Ectodermal cell (in vitro differentiated cells): ENCODE results near the gene PEX26. TPM values are rescaled to one million over a fixed set of nuclear protein-coding genes. Genes with fewer than 3 reads are reported as not detected.
"Not testable (repeated sequence)": the region's sequence is repeated elsewhere in the genome, so short reads cannot be mapped to it uniquely, and the experiment has no call there.

Experiments
- H3K27ac ChIP-seq: 2 replicates; pipeline ENCODE4 v1.7.0; 2013; ENCODE audit warnings: mild to moderate bottlenecking, low read depth, low read length; ENCODE audit not compliant: insufficient read depth, poor library complexity, severe bottlenecking
- H3K27me3 ChIP-seq: 2 replicates; pipeline ENCODE4 v1.7.0; 2013; ENCODE audit warnings: mild to moderate bottlenecking, low read length; ENCODE audit not compliant: insufficient read depth, control insufficient read depth, poor library complexity, severe bottlenecking
- H3K36me3 ChIP-seq: one replicate; pipeline ENCODE4 v1.7.0; 2013; ENCODE audit warnings: low read length; ENCODE audit not compliant: control insufficient read depth, insufficient read depth
- H3K4me1 ChIP-seq: one replicate; pipeline ENCODE4 v1.7.0; 2013; ENCODE audit warnings: low read length; ENCODE audit not compliant: control insufficient read depth, insufficient read depth
- H3K4me3 ChIP-seq: 2 replicates; pipeline ENCODE4 v1.7.0; 2013; ENCODE audit warnings: low read depth, low read length, control low read depth; ENCODE audit not compliant: insufficient read depth
- H3K9me3 ChIP-seq: 2 replicates; pipeline ENCODE4 v1.7.0; 2013; ENCODE audit warnings: mild to moderate bottlenecking, low read length, moderate library complexity; ENCODE audit not compliant: control insufficient read depth
- WGBS, 2 experiments: methylation state at CpG; one replicate each; pipeline ENCODE4 v1.1.7; 2013; ENCODE audit warnings: missing lambda C conversion rate in 2 of 2; 5-methylcytosine and 5-hydroxymethylcytosine counted together
- polyA plus RNA-seq, 4 experiments: library from polyadenylated mRNA; stranded (reverse); fragments of 50-300 nt; gene quantifications; one replicate each; pipeline ENCODE4 v1.2.3, GENCODE V29; 2013

The PEX26 gene
- polyA plus RNA-seq (2013, experiment 1 of 4), result 43.1 TPM
- polyA plus RNA-seq (2013, experiment 2 of 4), result 48.1 TPM
- polyA plus RNA-seq (2013, experiment 3 of 4), result 29.9 TPM
- 32.1 TPM for polyA plus RNA-seq (2013, experiment 4 of 4)

- Histone ChIP-seq H3K27me3 (no peaks in the 10 kb centered on the region), H3K9me3 (no peaks in the 10 kb centered on the region), H3K4me3 (peak within 1 kb of the TSS; percentile 90), H3K36me3 (peaks cover 13% of the 10 kb centered on the region), H3K4me1 (peaks cover 4% of the 10 kb centered on the region), H3K27ac (no peak within 1 kb of the TSS)
- whole genome bisulfite sequencing, 2 experiments, result 0% methylated on average over 50 of the region's 50 CpGs
These were observed at the start of gene PEX26 for GRCh38 chr22:18077639-18078328. Gene PEX26 (plus strand): TSS chr22:18077990. CDS start chr22:18078377, 387 bp downstream.

- no peak overlapping the region for H3K4me3 ChIP-seq
- H3K27ac ChIP-seq, result no peak overlapping the region
- 69 to 74% methylated on average over 3 of the region's 3 CpGs for WGBS, 2 experiments
- H3K9me3 ChIP-seq, result no peaks in the 10 kb centered on the region
- H3K4me1 ChIP-seq, result peaks cover 2% of the 10 kb centered on the region
- H3K27me3 ChIP-seq, result peaks cover 36% of the 10 kb centered on the region
- no peaks in the 10 kb centered on the region for H3K36me3 ChIP-seq
These were observed 48.8 kb upstream of the PEX26 start for GRCh38 chr22:18028817-18029527.

- peaks cover 28% of the 10 kb centered on the region for H3K27me3 ChIP-seq
- no peaks in the 10 kb centered on the region for H3K36me3 ChIP-seq
- no peaks in the 10 kb centered on the region for H3K9me3 ChIP-seq
- H3K4me3 ChIP-seq, result no peak overlapping the region
- 79 to 85% methylated on average over 2 of the region's 2 CpGs for WGBS, 2 experiments
- no peaks in the 10 kb centered on the region for H3K4me1 ChIP-seq
- no peak overlapping the region for H3K27ac ChIP-seq
These were observed 48.0 kb upstream of the PEX26 start for GRCh38 chr22:18029686-18030267.

- Histone ChIP-seq H3K4me1 (no peaks in the 10 kb centered on the region), H3K4me3 (no peak overlapping the region), H3K27me3 (peaks cover 7% of the 10 kb centered on the region), H3K27ac (no peak overlapping the region), H3K36me3 (no peaks in the 10 kb centered on the region), H3K9me3 (no peaks in the 10 kb centered on the region)
- 88 to 91% methylated on average over 9 of the region's 10 CpGs for WGBS, 2 experiments
These were observed 45.9 kb upstream of the PEX26 start for GRCh38 chr22:18031695-18032454.

- WGBS, 2 experiments, result 87 to 91% methylated on average over 5 to 6 of the region's 6 CpGs
- H3K9me3 ChIP-seq, result no peaks in the 10 kb centered on the region
- H3K36me3 ChIP-seq, result no peaks in the 10 kb centered on the region
- H3K4me3 ChIP-seq, result no peak overlapping the region
- peaks cover under 1% of the 10 kb centered on the region for H3K27me3 ChIP-seq
- H3K4me1 ChIP-seq, result no peaks in the 10 kb centered on the region
- H3K27ac ChIP-seq, result no peak overlapping the region
These were observed 45.2 kb upstream of the PEX26 start for GRCh38 chr22:18032455-18033101.

- no peak overlapping the region for H3K27ac ChIP-seq
- no peaks in the 10 kb centered on the region for H3K27me3 ChIP-seq
- H3K36me3 ChIP-seq, result no peaks in the 10 kb centered on the region
- H3K4me1 ChIP-seq, result no peaks in the 10 kb centered on the region
- WGBS, 2 experiments, result 90 to 94% methylated on average over 6 of the region's 6 CpGs
- no peaks in the 10 kb centered on the region for H3K9me3 ChIP-seq
- no peak overlapping the region for H3K4me3 ChIP-seq
These were observed 44.4 kb upstream of the PEX26 start for GRCh38 chr22:18033204-18033998.

- Histone ChIP-seq H3K4me1 (no peaks in the 10 kb centered on the region), H3K9me3 (no peaks in the 10 kb centered on the region), H3K36me3 (no peaks in the 10 kb centered on the region), H3K27ac (no peak overlapping the region), H3K4me3 (no peak overlapping the region), H3K27me3 (no peaks in the 10 kb centered on the region)
- WGBS, 2 experiments, result 96% methylated on average over 3 of the region's 3 CpGs
These were observed 43.7 kb upstream of the PEX26 start for GRCh38 chr22:18034076-18034475.

- no peaks in the 10 kb centered on the region for H3K4me1 ChIP-seq
- H3K27ac ChIP-seq, result no peak overlapping the region
- H3K27me3 ChIP-seq, result no peaks in the 10 kb centered on the region
- H3K4me3 ChIP-seq, result no peak overlapping the region
- H3K36me3 ChIP-seq, result no peaks in the 10 kb centered on the region
- 61 to 62% methylated on average over 9 of the region's 9 CpGs for WGBS, 2 experiments
- H3K9me3 ChIP-seq, result no peaks in the 10 kb centered on the region
These were observed 42.0 kb upstream of the PEX26 start for GRCh38 chr22:18035751-18036150.

- WGBS, 2 experiments, result 91% methylated on average over 3 of the region's 6 CpGs; no CpG with 5 or more reads in 1 of the 2 experiments
- H3K36me3 ChIP-seq, result not testable (repeated sequence)
These were observed 36.9 kb upstream of the PEX26 start for GRCh38 chr22:18040898-18041297.

More at GRCh38 chr22:18040898-18041297, 36.9 kb upstream of the PEX26 start:
- H3K27ac ChIP-seq, H3K4me3 ChIP-seq, H3K4me1 ChIP-seq, H3K27me3 ChIP-seq, H3K9me3 ChIP-seq: not testable (repeated sequence)
